Ascending aorta (tissue), 2 donors: ENCODE data around the gene MEGF10. TPM values are rescaled to one million over a fixed set of nuclear protein-coding genes. Genes with fewer than 3 reads are reported as not detected.

Source experiments
- DNase-seq, 2 donors: peaks; one replicate each; pipeline ENCODE4 v3.0.0-alpha.2; 2019; ENCODE audit warnings: low spot score in 2 of 2
- H3K27ac ChIP-seq, 2 donors: fragments of 200-600 bp; sonication (generic); one replicate each; pipeline ENCODE4 v1.5.1; 2016 to 2017; ENCODE audit warnings: mild to moderate bottlenecking in 1 of 2
- H3K27me3 ChIP-seq: fragments of 200-600 bp; sonication (generic); one replicate; pipeline ENCODE4 v1.5.1; 2017
- H3K36me3 ChIP-seq, 2 donors: fragments of 200-600 bp; sonication (generic); one replicate each; pipeline ENCODE4 v1.5.1; 2016
- H3K4me1 ChIP-seq, 2 donors: fragments of 200-600 bp; sonication (generic); one replicate each; pipeline ENCODE4 v1.5.1; 2016 to 2017; ENCODE audit warnings: mild to moderate bottlenecking in 1 of 2
- H3K4me3 ChIP-seq, 2 donors: fragments of 200-600 bp; sonication (generic); one replicate each; pipeline ENCODE4 v1.5.1; 2016 to 2017; ENCODE audit warnings: mild to moderate bottlenecking in 1 of 2
- H3K9me3 ChIP-seq, 2 donors: fragments of 200-600 bp; sonication (generic); one replicate each; pipeline ENCODE4 v1.5.1; 2016
- CTCF ChIP-seq, 3 experiments: fragments of 200-600 bp in 2 of 3; fragments of 450-650 bp in 1 of 3; sonication (generic) in 2 of 3; IDR thresholded peaks; one replicate each; pipeline ENCODE4 v1.5.1; 2016 to 2019; ENCODE audit warnings: antibody characterized with exemption in 3 of 3, mild to moderate bottlenecking in 1 of 3, moderate library complexity in 1 of 3
- intact Hi-C: fragments of 100-400 bp; cut with DNase I; formaldehyde crosslinking; loops from one replicate; pipeline ENCODE4 v1.15.1; 2023
- total RNA-seq: library from RNA; depleted of rRNA; stranded (reverse); fragments of >200 nt; gene quantifications from one replicate; pipeline ENCODE4 v1.1.0, GENCODE V29; 2016

MEGF10 gene
- total RNA-seq, 1 donor from 2014 or later: 0.11 TPM

GRCh38 chr5:127358284-127358683 lies 67.7 kb downstream of the MEGF10 start:
- no peak overlapping the region for H3K4me3 ChIP-seq
- no peaks in the 10 kb centered on the region for H3K36me3 ChIP-seq
- no peaks in the 10 kb centered on the region for H3K9me3 ChIP-seq
- DNase-seq: no peak
- no peaks in the 10 kb centered on the region for H3K4me1 ChIP-seq
- no peaks in the 10 kb centered on the region for H3K27me3 ChIP-seq
- H3K27ac ChIP-seq: no peak overlapping the region
- intact Hi-C loops: no loop called here
- TF ChIP-seq CTCF (IDR thresholded peaks at IDR 0.05): no peak

GRCh38 chr5:127358740-127359139 lies 68.1 kb downstream of the MEGF10 start:
- no peak for DNase-seq
- Histone ChIP-seq H3K36me3 (no peaks in the 10 kb centered on the region), H3K9me3 (no peaks in the 10 kb centered on the region), H3K4me1 (no peaks in the 10 kb centered on the region), H3K27ac (no peak overlapping the region), H3K27me3 (no peaks in the 10 kb centered on the region), H3K4me3 (no peak overlapping the region)
- intact Hi-C loops: no loop called here
- no peak for TF ChIP-seq CTCF (IDR thresholded peaks at IDR 0.05)

GRCh38 chr5:127359502-127359901 lies 68.9 kb downstream of the MEGF10 start:
- H3K36me3 ChIP-seq: no peaks in the 10 kb centered on the region
- intact Hi-C loops: no loop called here
- no peak for DNase-seq

GRCh38 chr5:127363403-127363802 lies 72.8 kb downstream of the MEGF10 start:
- no peak for TF ChIP-seq CTCF (IDR thresholded peaks at IDR 0.05)
- no peak overlapping the region for H3K27ac ChIP-seq
- DNase-seq: no peak
- intact Hi-C loops: no loop called here
- H3K9me3 ChIP-seq: no peaks in the 10 kb centered on the region
- H3K4me1 ChIP-seq: no peaks in the 10 kb centered on the region
- H3K36me3 ChIP-seq: no peaks in the 10 kb centered on the region
- no peaks in the 10 kb centered on the region for H3K27me3 ChIP-seq
- no peak overlapping the region for H3K4me3 ChIP-seq

More at GRCh38 chr5:127359502-127359901, 68.9 kb downstream of the MEGF10 start:
- Histone ChIP-seq H3K27me3 (no peaks in the 10 kb centered on the region), H3K4me1 (no peaks in the 10 kb centered on the region), H3K4me3 (no peak overlapping the region), H3K9me3 (no peaks in the 10 kb centered on the region), H3K27ac (no peak overlapping the region)
- TF ChIP-seq CTCF (IDR thresholded peaks at IDR 0.05): no peak

- Histone ChIP-seq H3K4me1 (no peaks in the 10 kb centered on the region), H3K36me3 (no peaks in the 10 kb centered on the region), H3K9me3 (no peaks in the 10 kb centered on the region), H3K27me3 (no peaks in the 10 kb centered on the region), H3K4me3 (no peak overlapping the region), H3K27ac (no peak overlapping the region)
- no peak for TF ChIP-seq CTCF (IDR thresholded peaks at IDR 0.05)
- no peak for DNase-seq
- intact Hi-C loops: no loop called here
These were observed 76.4 kb downstream of the MEGF10 start for GRCh38 chr5:127367029-127367428.

- no peak for TF ChIP-seq CTCF (IDR thresholded peaks at IDR 0.05)
- DNase-seq: no peak
- H3K4me3 ChIP-seq: no peak overlapping the region
- intact Hi-C loops: no loop called here
- H3K27ac ChIP-seq: no peak overlapping the region
- no peaks in the 10 kb centered on the region for H3K9me3 ChIP-seq
- H3K4me1 ChIP-seq: no peaks in the 10 kb centered on the region
- H3K36me3 ChIP-seq: no peaks in the 10 kb centered on the region
- H3K27me3 ChIP-seq: no peaks in the 10 kb centered on the region
These were observed 77.4 kb downstream of the MEGF10 start for GRCh38 chr5:127367946-127368465.
